Skin epidermis (tissue), 12 donors: ENCODE data around the gene TF.
A peak's percentile ranks its signal among the peaks of the same experiment; 100 is the strongest.

ENCODE experiments used
- H3K27ac ChIP-seq, 21 experiments: fragments of 200-600 bp; sonication (generic) in 11 of 21; one replicate each; pipeline ENCODE4 v1.5.0; 2020; ENCODE audit warnings: mild to moderate bottlenecking in 3 of 21, inconsistent platforms in 2 of 21, moderate library complexity in 2 of 21
- H3K4me3 ChIP-seq, 7 experiments: fragments of 200-600 bp; sonication (generic) in 2 of 7; one replicate each; pipeline ENCODE4 v1.5.0; 2020; ENCODE audit warnings: inconsistent platforms in 2 of 7, mild to moderate bottlenecking in 2 of 7, moderate library complexity in 1 of 7

The TF gene

DNA sequence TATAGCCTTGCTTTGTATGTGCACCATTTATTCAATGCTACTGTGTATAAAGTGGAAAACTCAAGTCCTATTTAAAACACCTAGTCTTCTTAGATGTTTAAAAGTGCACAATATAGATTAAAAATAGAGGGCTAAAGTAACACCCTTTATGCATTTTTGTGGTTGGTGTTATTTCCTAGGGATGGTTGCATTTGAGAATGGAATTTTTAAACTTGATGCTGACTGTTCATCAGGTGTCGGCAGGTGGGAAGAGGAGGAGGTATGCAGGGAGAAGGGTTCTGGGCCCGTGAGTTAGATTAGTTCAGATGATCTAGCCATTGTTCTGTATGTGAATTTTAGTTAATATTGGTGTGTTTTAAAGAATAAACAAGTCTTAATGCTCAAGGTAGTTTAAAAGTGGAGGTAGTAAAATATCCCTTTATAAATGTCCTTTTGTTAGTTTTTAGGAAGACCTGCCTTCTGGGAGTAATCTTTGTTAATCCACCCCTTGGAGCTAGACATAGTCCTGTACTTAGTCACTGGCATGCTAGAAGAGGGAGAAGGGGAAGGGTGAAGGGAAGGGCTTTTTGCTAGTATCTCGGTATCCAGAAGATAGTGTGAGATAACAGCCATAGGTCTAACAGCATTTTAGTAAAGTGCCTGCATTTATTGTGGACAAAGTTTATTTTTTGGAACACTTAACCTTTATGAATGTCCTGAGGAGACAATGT is 51.4 kb downstream of the TF start:
- H3K4me3 ChIP-seq = no peak overlapping the region
- no peak overlapping the region for H3K27ac ChIP-seq

DNA sequence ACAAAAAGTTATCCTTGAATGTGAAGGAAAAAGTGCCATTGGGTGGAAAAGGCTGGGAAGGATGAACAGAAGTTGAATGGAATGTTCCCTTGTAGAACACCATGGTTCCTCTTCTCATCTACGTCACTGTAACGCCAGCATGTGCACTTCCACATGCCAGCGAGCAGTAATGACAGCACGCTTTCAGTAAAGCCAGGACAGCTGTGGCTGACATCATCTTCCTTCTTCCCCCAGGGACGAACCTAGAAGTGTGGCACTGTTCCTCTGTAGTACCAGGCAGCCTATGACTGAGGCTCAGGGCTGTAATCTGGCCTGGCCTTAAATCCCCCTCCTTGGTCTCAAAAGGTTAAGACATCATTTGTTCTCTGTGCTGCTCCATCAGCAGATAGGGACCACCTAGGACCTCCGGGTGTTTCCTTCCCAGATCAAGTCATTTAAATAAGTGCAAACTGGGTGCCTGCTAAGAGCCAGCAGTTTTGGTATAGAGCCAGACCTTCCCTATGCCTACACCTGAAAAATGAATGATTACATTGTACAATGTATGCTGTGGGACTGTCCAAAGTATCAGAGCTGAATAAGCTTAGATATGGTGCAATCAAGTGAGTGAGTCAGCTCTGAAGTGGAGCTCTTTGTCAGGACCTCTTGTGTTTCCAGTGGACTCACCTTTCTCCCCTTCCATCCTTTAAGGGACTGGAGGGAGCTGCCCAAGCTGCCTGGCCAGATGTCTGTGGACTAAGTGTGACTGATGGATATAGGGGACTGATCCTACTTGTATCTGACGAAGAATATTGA is 53.8 kb downstream of the TF start:
- Histone ChIP-seq H3K4me3 (no peak overlapping the region), H3K27ac (no peak overlapping the region)

DNA sequence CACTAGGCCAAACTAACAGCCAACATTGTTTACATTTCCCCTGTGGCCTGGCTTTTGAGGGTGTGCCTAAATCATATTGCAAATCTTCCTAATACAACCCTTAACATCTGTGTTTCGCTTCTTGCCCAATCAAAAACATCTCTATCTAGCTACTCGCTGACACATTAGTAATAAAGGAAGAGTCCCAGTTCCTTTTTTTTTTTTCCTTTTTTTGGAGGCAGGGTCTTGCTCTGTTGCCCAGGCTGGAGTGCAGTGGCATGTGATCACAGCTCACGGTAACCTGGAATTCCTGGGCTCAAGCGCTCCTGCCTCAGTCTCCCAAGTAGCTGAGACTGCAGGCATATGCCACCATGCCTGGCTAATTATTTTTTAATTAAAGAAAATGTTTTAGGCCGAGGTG is 57.3 kb downstream of the TF start:
- Histone ChIP-seq H3K27ac (no peak overlapping the region), H3K4me3 (no peak overlapping the region)

GRCh38 chr3:133804896-133805295 is 58.7 kb downstream of the TF start:
- peak overlapping the region in 3 of 7 experiments; percentile 80 to 90 (median 84) for H3K4me3 ChIP-seq
- H3K27ac ChIP-seq = no peak overlapping the region

GRCh38 chr3:133805384-133805701 is 59.1 kb downstream of the TF start:
- H3K4me3 ChIP-seq = peak overlapping the region; percentile 77 to 98 (median 90)
- H3K27ac ChIP-seq = peak overlapping the region in 4 of 21 experiments; percentile 80 to 89 (median 82)

GRCh38 chr3:133805702-133806475 is 59.7 kb downstream of the TF start, which contains the start of gene SRPRB:
TSS of gene SRPRB (plus strand) at chr3:133805815. CDS start at chr3:133805849, 34 bp downstream.
- Histone ChIP-seq H3K27ac (peak within 1 kb of the TSS; percentile 4 to 89 (median 80)), H3K4me3 (peak within 1 kb of the TSS; percentile 77 to 98 (median 90))

DNA sequence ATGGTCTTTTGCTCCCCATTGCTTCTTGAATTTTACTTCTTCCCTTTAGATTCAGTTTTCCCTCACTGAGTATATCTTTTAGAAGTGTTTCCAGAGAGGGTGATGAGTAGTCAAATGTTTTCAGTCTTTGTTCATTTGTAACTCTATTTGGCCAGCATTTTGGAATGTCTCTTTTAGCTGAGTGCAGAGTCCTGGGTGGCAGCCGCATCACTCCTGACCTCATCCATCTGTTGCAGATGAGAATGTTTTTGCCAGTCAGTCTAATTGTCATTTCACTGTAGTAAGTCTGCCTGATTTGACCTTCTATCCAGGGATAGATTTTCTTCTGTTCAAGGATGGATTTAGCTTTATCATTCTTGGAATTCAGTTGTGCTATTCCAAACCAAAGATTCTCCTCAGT is 66.7 kb downstream of the TF start:
- Histone ChIP-seq H3K27ac (no peak overlapping the region), H3K4me3 (no peak overlapping the region)

DNA sequence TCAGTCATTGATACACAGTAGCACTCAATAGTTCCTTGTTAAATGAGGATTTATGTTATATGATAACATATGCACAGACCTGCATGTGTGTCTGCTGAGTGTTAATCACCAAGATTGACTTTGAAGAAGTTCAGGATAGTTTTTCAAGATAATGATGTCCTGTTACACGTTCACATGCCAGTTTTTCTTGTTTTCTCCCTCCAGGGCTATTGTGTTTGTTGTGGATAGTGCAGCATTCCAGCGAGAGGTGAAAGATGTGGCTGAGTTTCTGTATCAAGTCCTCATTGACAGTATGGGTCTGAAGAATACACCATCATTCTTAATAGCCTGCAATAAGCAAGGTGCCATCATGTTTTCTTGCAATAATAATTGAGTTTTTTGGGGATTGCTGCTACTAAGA is 69.2 kb downstream of the TF start:
- H3K27ac ChIP-seq = no peak overlapping the region
- H3K4me3 ChIP-seq = no peak overlapping the region

GRCh38 chr3:133820129-133820528 is 73.9 kb downstream of the TF start:
- H3K27ac ChIP-seq = peak overlapping the region in 2 of 21 experiments; percentile 51 to 63
- no peak overlapping the region for H3K4me3 ChIP-seq

- H3K4me3 ChIP-seq = no peak overlapping the region
- peak overlapping the region in 4 of 21 experiments; percentile 0 to 63 (median 13) for H3K27ac ChIP-seq
These were observed 74.9 kb downstream of the TF start for GRCh38 chr3:133820889-133821675.

DNA sequence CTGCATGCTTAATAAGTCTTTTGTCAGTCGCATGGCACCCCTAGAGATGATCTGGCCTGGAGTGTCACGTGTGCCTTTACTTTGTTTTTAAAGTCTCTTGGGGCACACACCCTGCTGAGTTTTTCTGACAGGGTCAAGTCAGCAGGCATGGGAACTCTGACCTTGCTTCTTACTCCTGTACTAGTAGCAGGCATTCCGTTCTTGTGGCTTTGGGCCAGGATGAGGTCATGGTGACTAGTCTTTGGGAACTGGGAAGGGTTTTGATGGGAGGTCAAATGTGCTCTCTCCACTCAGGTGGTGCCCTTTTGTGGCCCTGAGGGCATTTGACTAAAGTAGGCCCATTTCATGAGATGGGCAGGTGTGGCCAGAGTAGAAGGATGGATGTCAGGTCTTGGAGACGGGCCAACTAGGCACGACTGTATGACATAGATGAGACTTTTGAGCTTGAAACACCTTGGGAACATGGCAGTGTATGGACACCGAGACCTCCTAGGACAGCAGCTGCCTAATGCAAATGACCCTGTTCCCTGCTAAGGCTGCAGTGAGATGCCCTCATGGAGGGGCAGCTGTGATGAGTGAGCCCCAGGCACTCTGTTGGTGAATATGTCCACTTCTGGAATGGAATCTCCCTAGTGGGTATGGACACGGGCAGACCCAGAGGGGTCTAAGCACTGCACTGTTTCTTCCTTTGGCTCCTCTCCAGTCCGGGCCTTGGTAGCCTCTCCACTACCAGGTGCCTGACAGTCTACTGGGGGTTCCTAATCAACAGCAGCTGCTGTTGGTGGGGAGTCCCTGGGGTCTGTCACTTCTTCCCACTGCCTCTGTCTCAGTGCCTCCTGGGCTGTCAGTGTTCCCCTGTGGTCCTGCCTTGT is 75.8 kb downstream of the TF start:
- H3K4me3 ChIP-seq = no peak overlapping the region
- H3K27ac ChIP-seq = no peak overlapping the region

DNA sequence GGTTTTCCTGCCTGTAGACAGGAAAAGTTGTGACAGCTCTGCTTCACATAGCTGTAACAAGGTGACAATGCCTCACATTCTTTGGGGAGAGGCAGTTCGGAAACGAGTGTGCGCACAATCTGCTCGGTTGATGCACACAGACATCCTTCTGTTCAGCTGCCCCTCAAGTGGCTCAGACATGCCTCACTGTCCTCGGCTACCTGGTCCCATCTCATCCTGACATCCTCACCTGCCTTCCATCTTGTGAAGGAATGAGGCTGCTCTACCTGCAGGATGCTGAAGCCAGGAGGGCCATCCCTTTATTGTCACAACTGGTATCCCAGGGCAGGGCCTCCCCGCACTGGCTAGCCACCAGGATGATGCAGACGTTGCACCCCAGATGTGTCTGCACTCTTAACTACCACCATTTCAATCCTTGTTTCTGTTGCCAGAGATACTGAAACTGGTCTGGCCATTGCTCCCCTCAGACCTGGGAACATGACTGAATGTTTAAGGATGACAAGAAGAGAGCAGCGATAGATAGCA is 78.8 kb downstream of the TF start:
- no peak overlapping the region for H3K4me3 ChIP-seq
- no peak overlapping the region for H3K27ac ChIP-seq

GRCh38 chr3:133825969-133826727 is 80.0 kb downstream of the TF start:
- H3K4me3 ChIP-seq = no peak overlapping the region
- no peak overlapping the region for H3K27ac ChIP-seq

GRCh38 chr3:133827136-133827535 is 80.9 kb downstream of the TF start:
- Histone ChIP-seq H3K4me3 (no peak overlapping the region), H3K27ac (no peak overlapping the region)

DNA sequence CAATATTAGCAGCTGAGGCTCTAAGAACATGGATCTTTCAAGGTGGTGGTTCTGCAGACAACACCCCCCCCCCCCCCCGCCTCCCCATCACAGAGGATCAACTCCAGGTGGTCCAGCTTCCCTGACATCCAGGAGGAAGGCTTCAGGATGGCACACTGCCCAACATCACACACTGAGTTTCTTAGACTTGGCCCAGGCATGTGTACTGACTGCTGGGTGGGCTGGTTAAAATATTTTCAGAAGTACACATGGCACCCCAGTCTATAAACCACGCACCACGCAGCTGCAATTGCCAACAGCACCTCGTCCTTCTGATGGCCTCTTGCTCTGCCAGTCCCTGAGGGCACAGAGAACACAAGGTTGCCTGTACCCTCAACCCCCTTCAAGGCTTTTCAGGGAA is 81.5 kb downstream of the TF start:
- Histone ChIP-seq H3K27ac (no peak overlapping the region), H3K4me3 (no peak overlapping the region)

GRCh38 chr3:133828576-133829309 is 82.5 kb downstream of the TF start:
- Histone ChIP-seq H3K4me3 (no peak overlapping the region), H3K27ac (no peak overlapping the region)

DNA sequence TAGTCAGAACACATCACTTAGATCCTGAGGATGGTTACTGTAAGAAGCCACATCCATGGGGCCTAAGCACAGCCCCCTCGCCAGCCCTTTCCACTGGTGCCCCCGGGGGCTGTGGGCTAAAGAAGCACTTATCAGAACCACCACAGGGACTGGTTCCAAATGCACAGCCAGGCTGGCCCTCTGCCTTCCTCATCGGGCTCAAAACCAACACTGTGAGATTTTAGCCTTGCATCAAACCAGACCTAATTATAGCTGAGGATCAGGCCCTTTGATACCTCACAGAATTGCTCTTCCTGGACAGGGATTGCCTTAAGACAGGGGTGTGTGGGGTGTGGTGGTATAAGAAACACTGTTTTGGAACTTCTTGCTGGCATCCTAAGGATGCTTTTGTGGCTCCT is 83.1 kb downstream of the TF start:
- Histone ChIP-seq H3K4me3 (no peak overlapping the region), H3K27ac (no peak overlapping the region)
